AG09309 (cell line): ENCODE measurements around the gene USP21.

ENCODE experiments used
- DNase-seq: peaks from one replicate; pipeline ENCODE4 v3.0.0-alpha.2; 2010; ENCODE audit warnings: low read depth
- H3K4me3 ChIP-seq: 2 replicates; pipeline ENCODE4 v1.5.1; 2011; ENCODE audit warnings: mild to moderate bottlenecking, low read depth, low read length, moderate library complexity; ENCODE audit not compliant: control insufficient read depth
- TF ChIP-seq, protein P1 (sequence below): IDR thresholded peaks from 2 replicates; pipeline ENCODE4 v1.5.1; 2011; ENCODE audit warnings: mild to moderate bottlenecking, low read depth, low read length, inconsistent platforms; ENCODE audit not compliant: insufficient read depth, control insufficient read depth; ENCODE audit errors: missing control alignments

Gene USP21

DNA sequence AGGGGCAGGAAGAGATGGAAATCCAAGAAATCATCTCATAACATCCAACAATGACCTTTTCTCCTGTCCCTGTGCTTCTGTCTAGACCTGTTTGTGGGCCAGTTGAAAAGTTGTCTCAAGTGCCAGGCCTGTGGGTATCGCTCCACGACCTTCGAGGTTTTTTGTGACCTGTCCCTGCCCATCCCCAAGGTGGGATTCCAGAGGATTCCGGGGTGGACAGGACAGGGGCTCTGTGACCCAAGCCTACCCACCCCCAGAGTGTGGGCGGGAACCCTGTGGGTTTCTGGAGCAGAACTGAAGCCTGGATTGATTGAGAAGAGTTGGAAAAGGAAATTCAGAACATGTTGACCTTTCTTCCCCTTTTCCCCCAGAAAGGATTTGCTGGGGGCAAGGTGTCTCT is 4.5 kb downstream of the USP21 start:
- no peak for DNase-seq
- H3K4me3 ChIP-seq: no peak overlapping the region
- TF ChIP-seq, protein P1, sequence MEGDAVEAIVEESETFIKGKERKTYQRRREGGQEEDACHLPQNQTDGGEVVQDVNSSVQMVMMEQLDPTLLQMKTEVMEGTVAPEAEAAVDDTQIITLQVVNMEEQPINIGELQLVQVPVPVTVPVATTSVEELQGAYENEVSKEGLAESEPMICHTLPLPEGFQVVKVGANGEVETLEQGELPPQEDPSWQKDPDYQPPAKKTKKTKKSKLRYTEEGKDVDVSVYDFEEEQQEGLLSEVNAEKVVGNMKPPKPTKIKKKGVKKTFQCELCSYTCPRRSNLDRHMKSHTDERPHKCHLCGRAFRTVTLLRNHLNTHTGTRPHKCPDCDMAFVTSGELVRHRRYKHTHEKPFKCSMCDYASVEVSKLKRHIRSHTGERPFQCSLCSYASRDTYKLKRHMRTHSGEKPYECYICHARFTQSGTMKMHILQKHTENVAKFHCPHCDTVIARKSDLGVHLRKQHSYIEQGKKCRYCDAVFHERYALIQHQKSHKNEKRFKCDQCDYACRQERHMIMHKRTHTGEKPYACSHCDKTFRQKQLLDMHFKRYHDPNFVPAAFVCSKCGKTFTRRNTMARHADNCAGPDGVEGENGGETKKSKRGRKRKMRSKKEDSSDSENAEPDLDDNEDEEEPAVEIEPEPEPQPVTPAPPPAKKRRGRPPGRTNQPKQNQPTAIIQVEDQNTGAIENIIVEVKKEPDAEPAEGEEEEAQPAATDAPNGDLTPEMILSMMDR: no peak

DNA sequence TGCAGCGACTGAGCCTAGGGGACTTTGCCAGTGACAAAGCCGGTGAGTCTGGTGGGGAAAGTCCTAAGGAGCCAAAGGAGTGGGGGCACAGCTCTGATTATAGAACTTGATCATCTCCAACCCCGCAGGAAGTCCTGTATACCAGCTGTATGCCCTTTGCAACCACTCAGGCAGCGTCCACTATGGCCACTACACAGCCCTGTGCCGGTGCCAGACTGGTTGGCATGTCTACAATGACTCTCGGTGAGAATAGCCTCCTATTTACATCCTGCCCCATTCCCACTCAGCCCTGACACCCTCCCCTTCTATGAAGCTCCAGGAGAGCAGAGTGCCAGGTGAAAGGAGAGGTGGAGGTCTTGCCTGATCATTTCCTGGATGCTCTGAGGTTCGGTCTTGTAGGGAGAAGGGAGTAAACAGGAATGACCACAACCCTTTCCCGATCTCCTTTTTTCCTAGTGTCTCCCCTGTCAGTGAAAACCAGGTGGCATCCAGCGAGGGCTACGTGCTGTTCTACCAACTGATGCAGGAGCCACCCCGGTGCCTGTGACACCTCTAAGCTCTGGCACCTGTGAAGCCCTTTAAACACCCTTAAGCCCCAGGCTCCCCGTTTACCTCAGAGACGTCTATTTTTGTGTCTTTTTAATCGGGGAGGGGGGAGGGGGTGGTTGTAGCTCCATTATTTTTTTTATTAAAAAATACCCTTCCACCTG is 5.8 kb downstream of the USP21 start:
- H3K4me3 ChIP-seq: peak overlapping the region; percentile 81
- TF ChIP-seq, protein P1: no peak
- no peak for DNase-seq

DNA sequence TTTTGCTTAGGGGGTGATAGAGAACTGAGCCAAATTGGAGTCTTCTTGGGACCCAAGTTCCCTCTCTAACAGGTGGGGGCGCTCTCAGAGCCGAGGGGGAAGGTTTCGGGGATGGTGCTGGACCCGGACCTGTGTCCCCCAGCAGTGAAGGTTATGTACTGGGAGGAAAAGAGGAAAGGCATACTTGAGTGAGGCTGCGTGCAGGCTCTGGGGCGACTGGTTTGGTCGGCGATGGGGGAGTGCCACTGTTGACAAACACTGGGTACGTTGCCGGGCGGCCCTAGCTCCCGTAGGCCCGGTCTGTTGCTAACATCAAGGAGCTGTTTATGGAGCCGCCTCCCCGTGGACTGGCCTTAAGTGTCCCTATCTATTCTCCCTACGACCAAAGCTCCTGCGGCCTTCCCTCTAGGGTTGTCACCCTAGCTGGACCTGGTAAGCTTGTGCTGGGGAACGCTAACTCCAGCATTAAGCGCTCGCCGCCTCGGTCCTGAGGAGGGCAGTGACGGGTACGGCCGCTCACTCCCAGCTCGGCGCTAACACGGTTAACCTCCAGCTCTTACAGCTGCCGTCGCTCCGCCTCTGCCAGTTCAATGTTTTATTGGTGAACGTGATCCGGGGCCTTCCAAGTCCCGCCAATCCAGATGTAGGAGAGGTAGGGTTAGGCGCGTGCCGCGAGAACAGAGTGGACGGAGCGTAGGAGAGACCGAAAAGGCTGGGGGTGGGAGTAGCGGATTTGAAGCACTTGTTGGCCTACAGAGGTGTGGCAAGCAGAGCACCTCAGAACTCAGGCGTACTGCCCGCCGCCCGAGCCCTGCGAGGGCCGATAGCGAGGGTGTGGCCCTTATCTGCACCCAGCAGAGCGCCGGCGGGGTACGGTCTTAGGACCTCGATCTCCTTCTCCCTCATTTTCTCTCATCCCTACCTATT is 6.7 kb downstream of the USP21 start, which contains the start of gene PPOX:
Gene PPOX, plus strand, starts transcription at position 685 of the 927 bp plus-strand sequence. CDS start 422 bp downstream, outside the sequence.
- peak within 1 kb of the TSS; percentile 81 for H3K4me3 ChIP-seq
- DNase-seq: peak; percentile 94
- TF ChIP-seq, protein P1: peak; percentile 59

GRCh38 chr1:161166669-161167548 is 7.6 kb downstream of the USP21 start:
- TF ChIP-seq, protein P1: no peak
- DNase-seq: no peak

DNA sequence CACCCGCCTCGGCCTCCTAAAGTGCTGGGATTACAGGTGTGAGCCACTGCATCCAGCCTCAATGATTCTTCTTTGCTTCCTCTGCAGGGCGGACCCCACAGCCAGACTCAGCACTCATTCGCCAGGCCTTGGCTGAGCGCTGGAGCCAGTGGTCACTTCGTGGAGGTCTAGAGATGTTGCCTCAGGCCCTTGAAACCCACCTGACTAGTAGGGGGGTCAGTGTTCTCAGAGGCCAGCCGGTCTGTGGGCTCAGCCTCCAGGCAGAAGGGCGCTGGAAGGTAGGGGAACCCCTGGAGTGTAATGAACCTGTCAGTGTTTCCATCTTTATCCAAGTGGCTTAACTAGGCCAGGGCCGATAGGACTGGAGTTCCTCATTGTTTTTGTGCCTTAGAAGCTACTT is 9.6 kb downstream of the USP21 start:
- TF ChIP-seq, protein P1: no peak
- DNase-seq: no peak
- no peak overlapping the region for H3K4me3 ChIP-seq

More at GRCh38 chr1:161166669-161167548, 7.6 kb downstream of the USP21 start:
- peak overlapping the region; percentile 81 for H3K4me3 ChIP-seq

- TF ChIP-seq, protein P1: peak; percentile 17
- H3K4me3 ChIP-seq: no peak overlapping the region
These were observed 11.9 kb downstream of the USP21 start for GRCh38 chr1:161171191-161171590.

More at GRCh38 chr1:161171191-161171590, 11.9 kb downstream of the USP21 start:
- no peak for DNase-seq
